SK-N-SH (cell line): ENCODE results near the gene NANS.

Experiments
- CTCF ChIP-seq: fragments of 200-600 bp; sonication (generic); IDR thresholded peaks from 2 replicates; pipeline ENCODE4 v1.6.1; 2017; ENCODE audit warnings: antibody characterized with exemption, mild to moderate bottlenecking, moderate library complexity
- GABPA ChIP-seq: IDR thresholded peaks from 2 replicates; pipeline ENCODE4 v1.4.0; 2012; ENCODE audit warnings: low read depth, mild to moderate bottlenecking
- RAD21 ChIP-seq: IDR thresholded peaks from 2 replicates; pipeline ENCODE4 v1.6.1; 2012; ENCODE audit warnings: mild to moderate bottlenecking, low read length
- REST ChIP-seq: IDR thresholded peaks from 2 replicates; pipeline ENCODE4 v1.6.1; 2012; ENCODE audit warnings: mild to moderate bottlenecking, low read depth, low read length, moderate library complexity
- SMC3 ChIP-seq: IDR thresholded peaks from 2 replicates; pipeline ENCODE4 v1.6.1; 2012; ENCODE audit warnings: low read depth, low read length, improper control_type of control experiment
- TF ChIP-seq, protein P1 (sequence below): IDR thresholded peaks from 2 replicates; pipeline ENCODE4 v1.4.0; 2012; ENCODE audit warnings: low read depth

DNA sequence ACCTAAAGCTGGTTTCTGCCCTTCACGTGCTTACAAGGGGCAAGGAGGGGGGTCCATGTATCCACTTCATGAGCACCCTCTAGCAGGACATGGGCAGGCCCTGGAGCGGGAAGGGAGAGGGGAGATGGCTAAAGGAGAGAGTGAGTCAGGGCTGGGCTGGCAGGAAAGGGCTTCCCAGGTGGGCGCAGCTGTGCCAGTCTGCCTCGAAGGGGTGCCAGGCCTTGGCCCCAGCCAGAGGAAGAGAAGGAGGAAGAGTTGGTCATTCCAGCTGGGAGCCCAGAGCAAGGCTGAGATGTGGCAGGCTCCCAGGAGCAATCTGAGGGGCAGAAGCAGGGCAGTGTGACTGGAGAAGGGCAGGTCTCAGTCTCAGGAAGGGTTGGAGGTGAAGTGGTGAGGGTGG lies 37.8 kb downstream of the NANS start:
- TF ChIP-seq RAD21 (no peak), GABPA (no peak), CTCF (no peak), SMC3 (no peak), REST (no peak)
- TF ChIP-seq, protein P1, sequence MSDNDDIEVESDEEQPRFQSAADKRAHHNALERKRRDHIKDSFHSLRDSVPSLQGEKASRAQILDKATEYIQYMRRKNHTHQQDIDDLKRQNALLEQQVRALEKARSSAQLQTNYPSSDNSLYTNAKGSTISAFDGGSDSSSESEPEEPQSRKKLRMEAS, result no peak
